Spleen (tissue), 11 donors: Measurements from ENCODE around the gene LCT. TPM values are rescaled to one million over a fixed set of nuclear protein-coding genes. Genes with fewer than 3 reads are reported as not detected.

Experiments
- DNase-seq: peaks from one replicate; pipeline ENCODE4 v3.0.0-alpha.2; 2020
- H3K27ac ChIP-seq, 8 donors: fragments of 200-600 bp; sonication (generic) in 7 of 8; 1 replicate in 4 of 8; 2 replicates in 4 of 8; pipeline versions ENCODE4 v1.5.0 to v1.8.0; 2016 to 2021; ENCODE audit warnings: inconsistent platforms in 4 of 8, mild to moderate bottlenecking in 4 of 8, moderate library complexity in 1 of 8
- H3K27me3 ChIP-seq, 7 donors: fragments of 200-600 bp; sonication (generic) in 6 of 7; replicated peaks in 1 of 7; 1 replicate in 4 of 7; 2 replicates in 3 of 7; pipeline versions ENCODE4 v1.5.0 to v1.8.0; 2016 to 2021; ENCODE audit warnings: inconsistent platforms in 3 of 7, mild to moderate bottlenecking in 1 of 7
- H3K36me3 ChIP-seq, 6 donors: fragments of 200-600 bp; sonication (generic) in 5 of 6; 1 replicate in 4 of 6; 2 replicates in 2 of 6; pipeline versions ENCODE4 v1.5.0 to v1.8.0; 2016 to 2021; ENCODE audit warnings: inconsistent platforms in 2 of 6
- H3K4me1 ChIP-seq, 6 donors: fragments of 200-600 bp; sonication (generic) in 5 of 6; 1 replicate in 3 of 6; 2 replicates in 3 of 6; pipeline versions ENCODE4 v1.5.0 to v1.8.0; 2016 to 2021; ENCODE audit warnings: inconsistent platforms in 3 of 6
- H3K4me3 ChIP-seq, 8 donors: fragments of 200-600 bp; sonication (generic) in 7 of 8; 1 replicate in 4 of 8; 2 replicates in 4 of 8; pipeline versions ENCODE4 v1.5.0 to v1.8.0; 2016 to 2021; ENCODE audit warnings: inconsistent platforms in 4 of 8, mild to moderate bottlenecking in 4 of 8, moderate library complexity in 2 of 8
- H3K9me3 ChIP-seq, 8 donors: fragments of 200-600 bp; sonication (generic) in 7 of 8; 1 replicate in 4 of 8; 2 replicates in 4 of 8; pipeline versions ENCODE4 v1.5.0 to v1.8.0; 2016 to 2021; ENCODE audit warnings: inconsistent platforms in 4 of 8
- POLR2A ChIP-seq, 3 donors: fragments of 450-650 bp; IDR thresholded peaks; one replicate each; pipeline ENCODE4 v1.5.1; 2017; ENCODE audit warnings: antibody characterized with exemption in 3 of 3, mild to moderate bottlenecking in 1 of 3
- POLR2AphosphoS5 ChIP-seq, 3 donors: sonication (generic); formaldehyde crosslinking; IDR thresholded peaks; one replicate each; pipeline ENCODE4 v1.5.1; 2017; ENCODE audit warnings: antibody characterized with exemption in 3 of 3
- WGBS, 5 donors: extraction: QIAGEN DNeasy Blood & Tissue Kit in 3 of 5; methylation state at CpG; one replicate each; pipeline versions ENCODE4 v1.1.5 to v1.1.7; 2013 to 2018; 5-methylcytosine and 5-hydroxymethylcytosine counted together
- intact Hi-C: fragments of 100-400 bp; cut with DNase I; formaldehyde crosslinking; loops from one replicate; pipeline ENCODE4 v1.15.0; 2023; ENCODE audit warnings: low total_unique reads
- polyA plus RNA-seq, 3 donors: library from polyadenylated mRNA; stranded (reverse); fragments of 200-250 nt; gene quantifications; one replicate each; pipeline ENCODE4 v1.2.1, GENCODE V29; 2013
- total RNA-seq, 7 donors: library from RNA; depleted of rRNA in 3 of 7; stranded (reverse); fragments of >200 nt in 3 of 7; fragmentation: NEBNext Ultra II Directional in 4 of 7; extraction: Animal tissue kit (Norgen Biotek cat#: 25700) in 4 of 7; gene quantifications; one replicate each; pipeline versions ENCODE4 v1.1.0 to v1.2.1, GENCODE V29; 2016 to 2021
- TF ChIP-seq, protein P1 (sequence below), 11 experiments: fragments of 200-600 bp in 7 of 11; fragments of 450-650 bp in 4 of 11; sonication (generic) in 4 of 11; IDR thresholded peaks in 8 of 11; conservative IDR thresholded peaks in 3 of 11; 1 replicate in 7 of 11; 2 replicates in 4 of 11; pipeline versions ENCODE4 v1.4.0 to v1.8.0; 2016 to 2021; ENCODE audit warnings: antibody characterized with exemption in 11 of 11, inconsistent platforms in 4 of 11, mild to moderate bottlenecking in 1 of 11
- donor health status: healthy with polysubstance abuse.
- donor health status: DM: no; HTN: no; CAD: no; lungs with moderate emphysema.
- donor health status: DM: no; HTN: no; CAD: no.
- donor health status: Bipolar disorder and iron deficiency.
- donor health status: healthy.
- donor health status: DM: no; HTN: no; CAD: no.
- donor health status: DM: yes; HTN: yes; CAD: no.

Gene LCT
- total and polyA plus RNA-seq, 10 donors, result 0.02 to 0.19 (median 0.06) TPM; not detected in 3

DNA sequence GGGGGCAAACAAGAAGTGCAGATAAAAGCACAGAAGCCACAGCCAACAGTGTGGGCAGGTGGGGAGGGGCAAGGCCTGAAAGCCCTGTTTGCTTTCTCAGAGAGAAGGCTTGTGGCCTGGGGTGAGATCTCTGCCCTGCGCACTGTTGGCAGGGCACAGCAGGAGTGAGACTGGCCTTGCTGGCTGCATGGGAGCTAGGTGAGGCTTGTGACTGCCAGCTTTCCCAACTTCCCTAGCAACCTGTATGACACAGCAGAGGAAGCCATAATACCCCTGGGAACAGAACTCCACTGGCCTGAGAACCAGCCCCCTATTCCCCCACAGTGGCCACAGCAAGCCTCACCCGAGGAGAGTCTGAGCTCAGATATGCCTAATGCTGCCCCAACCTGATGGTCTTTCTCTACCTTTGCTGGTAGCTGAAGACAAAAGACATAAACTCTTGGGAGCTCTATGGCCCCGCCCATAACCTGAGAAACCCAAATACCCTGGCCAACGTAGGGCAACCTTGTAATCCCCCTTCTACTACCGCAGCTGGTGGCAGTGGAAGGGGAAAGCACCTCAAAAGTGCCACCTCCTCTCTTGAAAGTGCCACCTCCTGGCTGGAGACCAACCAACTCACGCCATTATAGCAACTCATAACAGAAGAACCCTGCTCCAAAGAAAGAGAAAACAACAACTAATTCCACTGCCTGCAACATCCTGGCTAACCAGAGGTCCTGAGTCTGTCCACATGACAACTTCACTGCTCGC lies 44.4 kb downstream of the LCT start:
- Histone ChIP-seq H3K27ac (no peak overlapping the region), H3K9me3 (no peaks in the 10 kb centered on the region), H3K4me1 (peaks cover 0 to 10% (median 4%) of the 10 kb centered on the region in 6 donors), H3K36me3 (peaks cover 0 to 14% (median under 1%) of the 10 kb centered on the region in 6 donors), H3K27me3 (no peaks in the 10 kb centered on the region), H3K4me3 (no peak overlapping the region)
- intact Hi-C loops, result no loop called here
- TF ChIP-seq, protein P1, sequence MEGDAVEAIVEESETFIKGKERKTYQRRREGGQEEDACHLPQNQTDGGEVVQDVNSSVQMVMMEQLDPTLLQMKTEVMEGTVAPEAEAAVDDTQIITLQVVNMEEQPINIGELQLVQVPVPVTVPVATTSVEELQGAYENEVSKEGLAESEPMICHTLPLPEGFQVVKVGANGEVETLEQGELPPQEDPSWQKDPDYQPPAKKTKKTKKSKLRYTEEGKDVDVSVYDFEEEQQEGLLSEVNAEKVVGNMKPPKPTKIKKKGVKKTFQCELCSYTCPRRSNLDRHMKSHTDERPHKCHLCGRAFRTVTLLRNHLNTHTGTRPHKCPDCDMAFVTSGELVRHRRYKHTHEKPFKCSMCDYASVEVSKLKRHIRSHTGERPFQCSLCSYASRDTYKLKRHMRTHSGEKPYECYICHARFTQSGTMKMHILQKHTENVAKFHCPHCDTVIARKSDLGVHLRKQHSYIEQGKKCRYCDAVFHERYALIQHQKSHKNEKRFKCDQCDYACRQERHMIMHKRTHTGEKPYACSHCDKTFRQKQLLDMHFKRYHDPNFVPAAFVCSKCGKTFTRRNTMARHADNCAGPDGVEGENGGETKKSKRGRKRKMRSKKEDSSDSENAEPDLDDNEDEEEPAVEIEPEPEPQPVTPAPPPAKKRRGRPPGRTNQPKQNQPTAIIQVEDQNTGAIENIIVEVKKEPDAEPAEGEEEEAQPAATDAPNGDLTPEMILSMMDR (IDR thresholded peaks at IDR 0.05 in 8 of 11, conservative IDR thresholded peaks at IDR 0.05 in 3 of 11), result no peak
- TF ChIP-seq POLR2AphosphoS5 (IDR thresholded peaks at IDR 0.05) (no peak), POLR2A (IDR thresholded peaks at IDR 0.05) (no peak)
- no peak for DNase-seq
- 64 to 84% (median 67%) methylated on average over 7 of the region's 7 CpGs for WGBS, 5 donors

DNA sequence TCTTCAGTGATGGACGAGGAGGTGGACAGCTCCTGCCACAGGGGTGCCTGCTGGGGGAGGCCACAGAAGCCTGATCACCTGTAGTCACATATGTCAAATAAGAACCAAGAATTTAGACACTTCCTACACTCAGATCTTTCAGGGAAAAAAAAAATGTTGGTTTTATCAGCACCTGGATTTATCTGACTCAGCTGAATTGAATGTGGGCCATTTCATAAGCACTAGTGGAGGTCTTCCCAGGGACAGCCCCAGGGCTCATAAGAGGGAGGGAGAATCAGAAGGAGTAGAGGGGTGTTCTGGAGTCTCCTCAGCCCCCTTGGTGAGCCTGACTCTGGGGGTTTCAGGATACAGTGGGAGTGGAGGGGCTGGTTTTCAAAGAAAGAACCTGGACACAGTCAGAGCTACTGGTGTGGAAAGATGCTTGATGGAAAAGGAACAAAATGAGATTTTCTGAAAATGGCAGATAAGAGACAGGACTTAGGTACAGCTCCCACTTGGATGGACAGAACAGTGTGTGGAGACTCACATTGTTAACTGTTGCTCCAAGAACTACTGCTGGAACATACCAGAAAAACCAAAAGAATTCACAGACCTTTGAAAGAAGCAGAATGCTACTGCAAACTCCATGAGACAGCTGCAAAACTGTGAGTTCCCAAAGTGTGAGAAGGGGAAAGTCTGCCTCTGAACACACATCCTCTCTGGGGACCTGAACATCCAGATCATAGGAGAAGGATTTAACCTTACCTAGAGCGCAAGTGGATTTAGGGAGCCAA lies 45.4 kb downstream of the LCT start:
- Histone ChIP-seq H3K4me1 (peaks cover 0 to 5% (median 0%) of the 10 kb centered on the region in 6 donors), H3K36me3 (peaks cover 0 to 20% (median 3%) of the 10 kb centered on the region in 6 donors), H3K27me3 (no peaks in the 10 kb centered on the region), H3K9me3 (no peaks in the 10 kb centered on the region), H3K27ac (no peak overlapping the region), H3K4me3 (no peak overlapping the region)
- intact Hi-C loops, result no loop called here
- TF ChIP-seq, protein P1 (IDR thresholded peaks at IDR 0.05 in 8 of 11, conservative IDR thresholded peaks at IDR 0.05 in 3 of 11), result no peak
- TF ChIP-seq POLR2AphosphoS5 (IDR thresholded peaks at IDR 0.05), result no peak
- TF ChIP-seq POLR2A (IDR thresholded peaks at IDR 0.05), result no peak
- WGBS, 5 donors, result 88 to 94% (median 93%) methylated on average over 2 of the region's 2 CpGs
- no peak for DNase-seq

DNA sequence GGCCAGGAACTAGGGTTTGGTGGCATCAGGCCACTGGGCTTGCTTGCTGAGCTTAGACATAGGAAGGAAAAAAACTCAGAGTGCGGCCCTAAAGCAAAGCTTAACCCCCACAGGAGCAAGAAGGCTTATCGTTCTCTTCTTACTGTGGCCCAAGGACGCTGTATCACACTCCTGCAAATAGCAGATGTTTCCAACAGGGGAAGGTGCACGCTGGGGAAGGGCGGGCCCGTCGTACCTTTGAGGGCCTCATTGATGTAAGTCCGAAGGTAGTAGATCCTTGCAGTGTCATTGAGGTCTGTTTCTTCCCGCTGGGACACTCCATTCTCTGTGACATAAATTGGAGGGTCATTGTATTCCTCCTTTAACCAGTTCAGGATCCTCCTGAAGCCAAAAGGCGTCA lies 46.6 kb downstream of the LCT start:
- peaks cover 0 to 31% (median 11%) of the 10 kb centered on the region in 6 donors for H3K36me3 ChIP-seq
- no peak overlapping the region for H3K27ac ChIP-seq
- peaks cover 0 to 5% (median 0%) of the 10 kb centered on the region in 6 donors for H3K4me1 ChIP-seq
- intact Hi-C loops, result no loop called here
- no peaks in the 10 kb centered on the region for H3K9me3 ChIP-seq
- WGBS, 5 donors, result 94 to 99% (median 95%) methylated on average over 10 of the region's 10 CpGs
- no peaks in the 10 kb centered on the region for H3K27me3 ChIP-seq
- no peak for DNase-seq
- TF ChIP-seq POLR2AphosphoS5 (IDR thresholded peaks at IDR 0.05) (no peak), POLR2A (IDR thresholded peaks at IDR 0.05) (no peak)
- TF ChIP-seq, protein P1 (IDR thresholded peaks at IDR 0.05 in 8 of 11, conservative IDR thresholded peaks at IDR 0.05 in 3 of 11), result no peak
- H3K4me3 ChIP-seq, result no peak overlapping the region

DNA sequence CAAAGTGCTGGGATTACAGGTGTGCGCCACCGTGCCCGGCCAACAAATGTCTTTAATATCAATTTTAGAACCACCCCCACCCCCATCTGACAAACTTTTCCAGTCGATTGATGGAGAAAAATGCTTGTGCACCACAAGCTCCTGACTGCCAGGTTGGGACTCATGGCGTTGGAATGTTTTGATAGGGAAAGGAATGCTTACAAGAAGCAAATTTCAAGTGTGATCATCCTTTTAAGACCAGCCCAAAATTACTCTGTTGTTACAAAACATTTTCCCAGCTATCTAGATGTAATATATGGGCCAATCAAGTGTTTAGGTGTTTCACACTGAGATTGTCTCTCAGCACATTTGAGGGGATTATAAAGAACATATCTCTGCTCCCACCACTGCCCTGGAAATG lies 50.2 kb downstream of the LCT start:
- DNase-seq, result no peak
- TF ChIP-seq, protein P1 (IDR thresholded peaks at IDR 0.05 in 8 of 11, conservative IDR thresholded peaks at IDR 0.05 in 3 of 11), result no peak
- TF ChIP-seq POLR2A (IDR thresholded peaks at IDR 0.05) (no peak), POLR2AphosphoS5 (IDR thresholded peaks at IDR 0.05) (no peak)
- H3K27me3 ChIP-seq, result no peaks in the 10 kb centered on the region
- no peak overlapping the region for H3K4me3 ChIP-seq
- H3K36me3 ChIP-seq, result peaks cover 2 to 67% (median 47%) of the 10 kb centered on the region in 6 donors
- 91 to 97% (median 96%) methylated on average over 5 of the region's 5 CpGs for WGBS, 5 donors
- H3K4me1 ChIP-seq, result no peaks in the 10 kb centered on the region
- intact Hi-C loops, result no loop called here
- H3K27ac ChIP-seq, result no peak overlapping the region
- no peaks in the 10 kb centered on the region for H3K9me3 ChIP-seq
